ENCODE measurements around the gene AGR3. TPM values are rescaled to one million over a fixed set of nuclear protein-coding genes. Genes with fewer than 3 reads are reported as not detected.
"Not testable (repeated sequence)": the region's sequence is repeated elsewhere in the genome, so short reads cannot be mapped to it uniquely, and the experiment has no call there.

Gene AGR3
- total RNA-seq, 1 donor from 2014 or later: not detected

GRCh38 chr7:16867328-16867727 lies 14.5 kb downstream of the AGR3 start:
- H3K36me3 ChIP-seq (ENCODE audit: control insufficient read depth in 3 of 3, insufficient read depth in 3 of 3, low read length in 3 of 3): no peaks in the 10 kb centered on the region
- H3K27ac ChIP-seq (ENCODE audit: low read depth, low read length): no peak overlapping the region
- H3K4me3 ChIP-seq (ENCODE audit: low read length in 3 of 3): no peak overlapping the region
- peaks cover 0 to 4% (median 0%) of the 10 kb centered on the region in 3 donors for H3K27me3 ChIP-seq (ENCODE audit: control insufficient read depth in 3 of 3, insufficient read depth in 3 of 3, low read length in 3 of 3)
- peaks cover 0 to 2% (median 0%) of the 10 kb centered on the region in 3 donors for H3K9me3 ChIP-seq (ENCODE audit: control insufficient read depth in 3 of 3, low read length in 3 of 3)
- H3K9ac ChIP-seq (ENCODE audit: low read depth in 1 of 3, low read length in 3 of 3): no peak overlapping the region
- H3K4me1 ChIP-seq (ENCODE audit: control insufficient read depth in 3 of 3, insufficient read depth in 3 of 3, low read length in 3 of 3): no peaks in the 10 kb centered on the region

GRCh38 chr7:16853189-16853588 lies 28.6 kb downstream of the AGR3 start:
- not testable (repeated sequence) for H3K9me3 ChIP-seq (ENCODE audit: control insufficient read depth in 3 of 3, low read length in 3 of 3); H3K27me3 ChIP-seq (ENCODE audit: control insufficient read depth in 3 of 3, insufficient read depth in 3 of 3, low read length in 3 of 3); H3K9ac ChIP-seq (ENCODE audit: low read depth in 1 of 3, low read length in 3 of 3); H3K4me1 ChIP-seq (ENCODE audit: control insufficient read depth in 3 of 3, insufficient read depth in 3 of 3, low read length in 3 of 3); H3K36me3 ChIP-seq (ENCODE audit: control insufficient read depth in 3 of 3, insufficient read depth in 3 of 3, low read length in 3 of 3); H3K4me3 ChIP-seq (ENCODE audit: low read length in 3 of 3); H3K27ac ChIP-seq (ENCODE audit: low read depth, low read length)

GRCh38 chr7:16851829-16852228 lies 30.0 kb downstream of the AGR3 start:
- no peaks in the 10 kb centered on the region for H3K36me3 ChIP-seq (ENCODE audit: control insufficient read depth in 3 of 3, insufficient read depth in 3 of 3, low read length in 3 of 3)
- no peaks in the 10 kb centered on the region for H3K9me3 ChIP-seq (ENCODE audit: control insufficient read depth in 3 of 3, low read length in 3 of 3)
- no peak overlapping the region for H3K27ac ChIP-seq (ENCODE audit: low read depth, low read length)
- H3K27me3 ChIP-seq (ENCODE audit: control insufficient read depth in 3 of 3, insufficient read depth in 3 of 3, low read length in 3 of 3): peaks cover 0 to 2% (median 0%) of the 10 kb centered on the region in 3 donors
- no peaks in the 10 kb centered on the region for H3K4me1 ChIP-seq (ENCODE audit: control insufficient read depth in 3 of 3, insufficient read depth in 3 of 3, low read length in 3 of 3)
- H3K9ac ChIP-seq (ENCODE audit: low read depth in 1 of 3, low read length in 3 of 3): no peak overlapping the region
- H3K4me3 ChIP-seq (ENCODE audit: low read length in 3 of 3): no peak overlapping the region

GRCh38 chr7:16850614-16851466 lies 30.9 kb downstream of the AGR3 start:
- Histone ChIP-seq H3K9ac (ENCODE audit: low read depth in 1 of 3, low read length in 3 of 3) (no peak overlapping the region), H3K4me3 (ENCODE audit: low read length in 3 of 3) (no peak overlapping the region), H3K4me1 (ENCODE audit: control insufficient read depth in 3 of 3, insufficient read depth in 3 of 3, low read length in 3 of 3) (no peaks in the 10 kb centered on the region), H3K27ac (ENCODE audit: low read depth, low read length) (no peak overlapping the region), H3K9me3 (ENCODE audit: control insufficient read depth in 3 of 3, low read length in 3 of 3) (no peaks in the 10 kb centered on the region), H3K36me3 (ENCODE audit: control insufficient read depth in 3 of 3, insufficient read depth in 3 of 3, low read length in 3 of 3) (no peaks in the 10 kb centered on the region), H3K27me3 (ENCODE audit: control insufficient read depth in 3 of 3, insufficient read depth in 3 of 3, low read length in 3 of 3) (peaks cover 0 to 2% (median 0%) of the 10 kb centered on the region in 3 donors)

- Histone ChIP-seq H3K36me3 (ENCODE audit: control insufficient read depth in 3 of 3, insufficient read depth in 3 of 3, low read length in 3 of 3) (no peaks in the 10 kb centered on the region), H3K9me3 (ENCODE audit: control insufficient read depth in 3 of 3, low read length in 3 of 3) (no peaks in the 10 kb centered on the region), H3K27ac (ENCODE audit: low read depth, low read length) (no peak overlapping the region), H3K4me1 (ENCODE audit: control insufficient read depth in 3 of 3, insufficient read depth in 3 of 3, low read length in 3 of 3) (no peaks in the 10 kb centered on the region), H3K4me3 (ENCODE audit: low read length in 3 of 3) (no peak overlapping the region), H3K9ac (ENCODE audit: low read depth in 1 of 3, low read length in 3 of 3) (no peak overlapping the region), H3K27me3 (ENCODE audit: control insufficient read depth in 3 of 3, insufficient read depth in 3 of 3, low read length in 3 of 3) (peaks cover 0 to 4% (median 0%) of the 10 kb centered on the region in 3 donors)
These were observed 32.3 kb downstream of the AGR3 start for GRCh38 chr7:16849296-16850148.

GRCh38 chr7:16847381-16847860 lies 34.4 kb downstream of the AGR3 start:
- no peak overlapping the region for H3K9ac ChIP-seq (ENCODE audit: low read depth in 1 of 3, low read length in 3 of 3)
- no peak overlapping the region for H3K27ac ChIP-seq (ENCODE audit: low read depth, low read length)
- no peak overlapping the region for H3K4me3 ChIP-seq (ENCODE audit: low read length in 3 of 3)
- peaks cover 0 to 4% (median 0%) of the 10 kb centered on the region in 3 donors for H3K27me3 ChIP-seq (ENCODE audit: control insufficient read depth in 3 of 3, insufficient read depth in 3 of 3, low read length in 3 of 3)
- no peaks in the 10 kb centered on the region for H3K4me1 ChIP-seq (ENCODE audit: control insufficient read depth in 3 of 3, insufficient read depth in 3 of 3, low read length in 3 of 3)
- H3K36me3 ChIP-seq (ENCODE audit: control insufficient read depth in 3 of 3, insufficient read depth in 3 of 3, low read length in 3 of 3): no peaks in the 10 kb centered on the region
- H3K9me3 ChIP-seq (ENCODE audit: control insufficient read depth in 3 of 3, low read length in 3 of 3): no peaks in the 10 kb centered on the region

- H3K36me3 ChIP-seq (ENCODE audit: control insufficient read depth in 3 of 3, insufficient read depth in 3 of 3, low read length in 3 of 3): no peaks in the 10 kb centered on the region
- H3K4me1 ChIP-seq (ENCODE audit: control insufficient read depth in 3 of 3, insufficient read depth in 3 of 3, low read length in 3 of 3): no peaks in the 10 kb centered on the region
- peaks cover 0 to 4% (median 0%) of the 10 kb centered on the region in 3 donors for H3K27me3 ChIP-seq (ENCODE audit: control insufficient read depth in 3 of 3, insufficient read depth in 3 of 3, low read length in 3 of 3)
- H3K4me3 ChIP-seq (ENCODE audit: low read length in 3 of 3): no peak overlapping the region
- H3K27ac ChIP-seq (ENCODE audit: low read depth, low read length): no peak overlapping the region
- H3K9me3 ChIP-seq (ENCODE audit: control insufficient read depth in 3 of 3, low read length in 3 of 3): no peaks in the 10 kb centered on the region
- no peak overlapping the region for H3K9ac ChIP-seq (ENCODE audit: low read depth in 1 of 3, low read length in 3 of 3)
These were observed 35.1 kb downstream of the AGR3 start for GRCh38 chr7:16846601-16847165.

GRCh38 chr7:16845746-16846145 lies 36.0 kb downstream of the AGR3 start:
- no peaks in the 10 kb centered on the region for H3K4me1 ChIP-seq (ENCODE audit: control insufficient read depth in 3 of 3, insufficient read depth in 3 of 3, low read length in 3 of 3)
- no peaks in the 10 kb centered on the region for H3K36me3 ChIP-seq (ENCODE audit: control insufficient read depth in 3 of 3, insufficient read depth in 3 of 3, low read length in 3 of 3)
- peaks cover 0 to 2% (median 0%) of the 10 kb centered on the region in 3 donors for H3K27me3 ChIP-seq (ENCODE audit: control insufficient read depth in 3 of 3, insufficient read depth in 3 of 3, low read length in 3 of 3)
- no peak overlapping the region for H3K27ac ChIP-seq (ENCODE audit: low read depth, low read length)
- H3K9ac ChIP-seq (ENCODE audit: low read depth in 1 of 3, low read length in 3 of 3): no peak overlapping the region
- H3K4me3 ChIP-seq (ENCODE audit: low read length in 3 of 3): no peak overlapping the region
- H3K9me3 ChIP-seq (ENCODE audit: control insufficient read depth in 3 of 3, low read length in 3 of 3): no peaks in the 10 kb centered on the region

- no peak overlapping the region for H3K9ac ChIP-seq (ENCODE audit: low read depth in 1 of 3, low read length in 3 of 3)
- H3K4me1 ChIP-seq (ENCODE audit: control insufficient read depth in 3 of 3, insufficient read depth in 3 of 3, low read length in 3 of 3): no peaks in the 10 kb centered on the region
- no peak overlapping the region for H3K4me3 ChIP-seq (ENCODE audit: low read length in 3 of 3)
- H3K27ac ChIP-seq (ENCODE audit: low read depth, low read length): no peak overlapping the region
- H3K36me3 ChIP-seq (ENCODE audit: control insufficient read depth in 3 of 3, insufficient read depth in 3 of 3, low read length in 3 of 3): no peaks in the 10 kb centered on the region
- H3K9me3 ChIP-seq (ENCODE audit: control insufficient read depth in 3 of 3, low read length in 3 of 3): no peaks in the 10 kb centered on the region
- H3K27me3 ChIP-seq (ENCODE audit: control insufficient read depth in 3 of 3, insufficient read depth in 3 of 3, low read length in 3 of 3): peaks cover 0 to 2% (median 0%) of the 10 kb centered on the region in 3 donors
These were observed 40.1 kb downstream of the AGR3 start for GRCh38 chr7:16841681-16842080.

Measured in skeletal muscle tissue (tissue), 4 donors.